ENCODE results near the gene SND1.

SND1 gene

DNA sequence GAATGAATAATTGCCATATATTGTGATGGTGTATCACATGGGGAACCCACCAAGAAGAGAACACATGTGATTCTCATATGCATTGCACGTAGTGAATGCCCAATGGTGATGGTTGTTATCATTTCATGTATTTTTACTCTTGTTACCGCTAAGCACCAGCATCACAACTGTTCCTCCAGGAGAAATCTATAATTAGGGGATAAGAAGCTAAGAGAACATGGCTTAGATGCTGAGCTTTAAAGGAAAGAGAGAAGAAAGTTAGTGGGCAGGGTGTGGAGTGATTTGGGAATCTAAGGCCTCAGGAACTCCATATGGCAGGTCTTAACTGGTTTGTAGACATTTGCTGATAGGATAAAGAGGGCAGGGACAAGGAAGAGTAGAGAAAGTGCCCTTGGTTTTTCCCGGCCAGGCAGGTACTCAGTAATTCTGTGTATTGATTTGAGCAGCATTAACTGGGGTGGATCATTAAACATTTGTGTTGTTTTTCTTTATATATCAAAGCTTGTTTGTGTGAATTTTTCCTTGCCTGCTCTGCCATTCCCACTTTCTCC is 233.3 kb downstream of the SND1 start:
- POLR2A ChIA-PET, result no interaction called here
- CTCF ChIA-PET, result interaction anchor here (0.7 to 1.4 kb wide), 2 partner anchors 175 to 325 kb away, joined by 3 read pairs; no protein-coding TSS in a partner anchor
- Histone ChIP-seq H3K9me3 (ENCODE audit: control insufficient read depth, insufficient read depth, low read depth, low read length) (no peaks in the 10 kb centered on the region), H3K4me3 (ENCODE audit: low read depth, low read length) (no peak overlapping the region), H3K27ac (ENCODE audit: extremely low read depth, low read depth, low read length) (no peak overlapping the region), H3K36me3 (ENCODE audit: control insufficient read depth in 2 of 2, insufficient read depth in 1 of 2, low read length in 2 of 2) (peaks cover 0 to 18% of the 10 kb centered on the region in 2 experiments; a peak in 1 of 3 replicates), H3K4me1 (ENCODE audit: control insufficient read depth, insufficient read depth, low read length) (no peaks in the 10 kb centered on the region)
- no peak for TF ChIP-seq ZNF423 (tag by site-specific recombination; IDR thresholded peaks at IDR 0.05)

DNA sequence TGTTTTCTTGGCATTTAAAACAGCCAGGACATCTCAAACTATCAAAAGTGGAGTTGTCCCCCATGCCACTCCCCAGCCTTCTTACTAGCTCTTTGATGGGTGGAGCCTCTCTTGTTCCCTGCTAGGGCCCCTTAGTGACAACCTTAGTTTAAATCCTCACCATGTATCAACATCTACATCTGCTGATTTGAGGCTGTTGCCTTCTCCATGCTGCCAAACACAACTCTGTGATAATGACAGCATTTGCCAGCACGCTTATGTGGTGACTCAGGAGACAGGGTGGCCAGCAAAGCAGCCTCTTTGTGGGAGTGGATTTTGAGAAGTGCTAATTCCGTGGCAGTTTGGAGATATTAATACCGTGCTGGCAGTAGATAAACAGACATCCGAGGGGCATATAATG is 233.8 kb downstream of the SND1 start:
- TF ChIP-seq ZNF830 (tag by site-specific recombination; IDR thresholded peaks at IDR 0.05; ENCODE audit: low read depth) (no peak), ZNF600 (tag by site-specific recombination; IDR thresholded peaks at IDR 0.05) (peak; percentile 69)
- TF ChIP-seq, protein P1, sequence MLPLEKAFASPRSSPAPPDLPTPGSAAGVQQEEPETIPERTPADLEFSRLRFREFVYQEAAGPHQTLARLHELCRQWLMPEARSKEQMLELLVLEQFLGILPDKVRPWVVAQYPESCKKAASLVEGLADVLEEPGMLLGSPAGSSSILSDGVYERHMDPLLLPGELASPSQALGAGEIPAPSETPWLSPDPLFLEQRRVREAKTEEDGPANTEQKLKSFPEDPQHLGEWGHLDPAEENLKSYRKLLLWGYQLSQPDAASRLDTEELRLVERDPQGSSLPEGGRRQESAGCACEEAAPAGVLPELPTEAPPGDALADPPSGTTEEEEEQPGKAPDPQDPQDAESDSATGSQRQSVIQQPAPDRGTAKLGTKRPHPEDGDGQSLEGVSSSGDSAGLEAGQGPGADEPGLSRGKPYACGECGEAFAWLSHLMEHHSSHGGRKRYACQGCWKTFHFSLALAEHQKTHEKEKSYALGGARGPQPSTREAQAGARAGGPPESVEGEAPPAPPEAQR (tag by site-specific recombination; IDR thresholded peaks at IDR 0.05), result no peak
- ChIA-PET POLR2A (no interaction called here), CTCF (interaction anchor here (0.7 to 1.4 kb wide), 2 partner anchors 175 to 324 kb away, joined by 3 read pairs; no protein-coding TSS in a partner anchor)
- Histone ChIP-seq H3K27ac (ENCODE audit: extremely low read depth, low read depth, low read length) (no peak overlapping the region), H3K9me3 (ENCODE audit: control insufficient read depth, insufficient read depth, low read depth, low read length) (no peaks in the 10 kb centered on the region), H3K36me3 (ENCODE audit: control insufficient read depth in 2 of 2, insufficient read depth in 1 of 2, low read length in 2 of 2) (peaks cover 0 to 20% of the 10 kb centered on the region in 2 experiments; a peak in 1 of 3 replicates), H3K4me1 (ENCODE audit: control insufficient read depth, insufficient read depth, low read length) (no peaks in the 10 kb centered on the region), H3K4me3 (ENCODE audit: low read depth, low read length) (no peak overlapping the region)

DNA sequence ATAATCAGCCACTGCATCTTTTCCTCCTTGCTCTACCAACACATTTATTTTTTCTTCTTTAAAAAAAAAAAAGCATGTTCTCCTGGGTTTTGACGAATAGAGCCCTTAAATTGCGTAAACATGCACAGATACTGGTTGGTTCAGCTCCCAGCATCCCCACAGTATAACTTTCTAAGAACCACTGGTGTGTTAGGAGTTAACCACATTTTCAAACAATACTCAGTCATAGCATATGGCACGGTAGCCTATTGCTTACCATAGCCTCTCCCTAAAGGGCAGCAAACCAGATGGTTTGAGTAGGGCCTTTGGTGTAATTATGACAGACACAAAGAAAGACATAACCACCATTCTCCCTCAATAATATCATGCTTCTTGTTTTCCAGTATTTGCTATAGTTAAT is 234.3 kb downstream of the SND1 start:
- ChIA-PET POLR2A (no interaction called here), CTCF (interaction anchor here (1.4 kb wide), 1 partner anchor 176 kb away, joined by 3 read pairs; no protein-coding TSS in a partner anchor)
- H3K36me3 ChIP-seq (ENCODE audit: control insufficient read depth in 2 of 2, insufficient read depth in 1 of 2, low read length in 2 of 2), result peaks cover 0 to 24% of the 10 kb centered on the region in 2 experiments; a peak in 1 of 3 replicates

More for the DNA sequence above, 234.3 kb downstream of the SND1 start:
- no peak overlapping the region for H3K27ac ChIP-seq (ENCODE audit: extremely low read depth, low read depth, low read length)
- TF ChIP-seq ZNF610 (tag by site-specific recombination; IDR thresholded peaks at IDR 0.05; ENCODE audit: borderline replicate concordance) (no peak), ZNF768 (tag by site-specific recombination; IDR thresholded peaks at IDR 0.05) (no peak), ZNF529 (tag by site-specific recombination; IDR thresholded peaks at IDR 0.05; ENCODE audit: insufficient replicate concordance) (no peak), ZFP41 (tag by site-specific recombination; IDR thresholded peaks at IDR 0.05; ENCODE audit: borderline replicate concordance) (no peak), ZNF792 (tag by site-specific recombination; IDR thresholded peaks at IDR 0.05) (no peak), ZNF274 (IDR thresholded peaks at IDR 0.05; ENCODE audit: low read length) (no peak), ZNF274 (tag by site-specific recombination; IDR thresholded peaks at IDR 0.05; ENCODE audit: borderline replicate concordance) (no peak), TCF7L2 (IDR thresholded peaks at IDR 0.05; ENCODE audit: borderline replicate concordance, low read depth, low read length) (no peak), ZNF223 (tag by site-specific recombination; IDR thresholded peaks at IDR 0.05) (no peak), ZBTB20 (tag by site-specific recombination; IDR thresholded peaks at IDR 0.05) (no peak), EGR2 (tag by site-specific recombination; IDR thresholded peaks at IDR 0.05; ENCODE audit: low read depth) (no peak), KLF8 (tag by site-specific recombination; IDR thresholded peaks at IDR 0.05) (no peak), ZFP69B (tag by site-specific recombination; IDR thresholded peaks at IDR 0.05) (no peak), ZSCAN23 (tag by site-specific recombination; IDR thresholded peaks at IDR 0.05) (no peak), ZNF664 (tag by site-specific recombination; IDR thresholded peaks at IDR 0.05) (no peak)
- TF ChIP-seq, protein P2, sequence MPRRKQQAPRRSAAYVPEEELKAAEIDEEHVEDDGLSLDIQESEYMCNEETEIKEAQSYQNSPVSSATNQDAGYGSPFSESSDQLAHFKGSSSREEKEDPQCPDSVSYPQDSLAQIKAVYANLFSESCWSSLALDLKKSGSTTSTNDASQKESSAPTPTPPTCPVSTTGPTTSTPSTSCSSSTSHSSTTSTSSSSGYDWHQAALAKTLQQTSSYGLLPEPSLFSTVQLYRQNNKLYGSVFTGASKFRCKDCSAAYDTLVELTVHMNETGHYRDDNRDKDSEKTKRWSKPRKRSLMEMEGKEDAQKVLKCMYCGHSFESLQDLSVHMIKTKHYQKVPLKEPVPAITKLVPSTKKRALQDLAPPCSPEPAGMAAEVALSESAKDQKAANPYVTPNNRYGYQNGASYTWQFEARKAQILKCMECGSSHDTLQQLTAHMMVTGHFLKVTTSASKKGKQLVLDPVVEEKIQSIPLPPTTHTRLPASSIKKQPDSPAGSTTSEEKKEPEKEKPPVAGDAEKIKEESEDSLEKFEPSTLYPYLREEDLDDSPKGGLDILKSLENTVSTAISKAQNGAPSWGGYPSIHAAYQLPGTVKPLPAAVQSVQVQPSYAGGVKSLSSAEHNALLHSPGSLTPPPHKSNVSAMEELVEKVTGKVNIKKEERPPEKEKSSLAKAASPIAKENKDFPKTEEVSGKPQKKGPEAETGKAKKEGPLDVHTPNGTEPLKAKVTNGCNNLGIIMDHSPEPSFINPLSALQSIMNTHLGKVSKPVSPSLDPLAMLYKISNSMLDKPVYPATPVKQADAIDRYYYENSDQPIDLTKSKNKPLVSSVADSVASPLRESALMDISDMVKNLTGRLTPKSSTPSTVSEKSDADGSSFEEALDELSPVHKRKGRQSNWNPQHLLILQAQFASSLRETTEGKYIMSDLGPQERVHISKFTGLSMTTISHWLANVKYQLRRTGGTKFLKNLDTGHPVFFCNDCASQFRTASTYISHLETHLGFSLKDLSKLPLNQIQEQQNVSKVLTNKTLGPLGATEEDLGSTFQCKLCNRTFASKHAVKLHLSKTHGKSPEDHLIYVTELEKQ (tag by site-specific recombination; IDR thresholded peaks at IDR 0.05; ENCODE audit: borderline replicate concordance), result no peak
- TF ChIP-seq, protein P3, sequence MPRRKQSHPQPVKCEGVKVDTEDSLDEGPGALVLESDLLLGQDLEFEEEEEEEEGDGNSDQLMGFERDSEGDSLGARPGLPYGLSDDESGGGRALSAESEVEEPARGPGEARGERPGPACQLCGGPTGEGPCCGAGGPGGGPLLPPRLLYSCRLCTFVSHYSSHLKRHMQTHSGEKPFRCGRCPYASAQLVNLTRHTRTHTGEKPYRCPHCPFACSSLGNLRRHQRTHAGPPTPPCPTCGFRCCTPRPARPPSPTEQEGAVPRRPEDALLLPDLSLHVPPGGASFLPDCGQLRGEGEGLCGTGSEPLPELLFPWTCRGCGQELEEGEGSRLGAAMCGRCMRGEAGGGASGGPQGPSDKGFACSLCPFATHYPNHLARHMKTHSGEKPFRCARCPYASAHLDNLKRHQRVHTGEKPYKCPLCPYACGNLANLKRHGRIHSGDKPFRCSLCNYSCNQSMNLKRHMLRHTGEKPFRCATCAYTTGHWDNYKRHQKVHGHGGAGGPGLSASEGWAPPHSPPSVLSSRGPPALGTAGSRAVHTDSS (tag by site-specific recombination; IDR thresholded peaks at IDR 0.05), result no peak
- H3K9me3 ChIP-seq (ENCODE audit: control insufficient read depth, insufficient read depth, low read depth, low read length), result no peaks in the 10 kb centered on the region
- no peak overlapping the region for H3K4me3 ChIP-seq (ENCODE audit: low read depth, low read length)
- H3K4me1 ChIP-seq (ENCODE audit: control insufficient read depth, insufficient read depth, low read length), result no peaks in the 10 kb centered on the region
